ENCODE measurements around the gene TTC38.

The TTC38 gene

DNA sequence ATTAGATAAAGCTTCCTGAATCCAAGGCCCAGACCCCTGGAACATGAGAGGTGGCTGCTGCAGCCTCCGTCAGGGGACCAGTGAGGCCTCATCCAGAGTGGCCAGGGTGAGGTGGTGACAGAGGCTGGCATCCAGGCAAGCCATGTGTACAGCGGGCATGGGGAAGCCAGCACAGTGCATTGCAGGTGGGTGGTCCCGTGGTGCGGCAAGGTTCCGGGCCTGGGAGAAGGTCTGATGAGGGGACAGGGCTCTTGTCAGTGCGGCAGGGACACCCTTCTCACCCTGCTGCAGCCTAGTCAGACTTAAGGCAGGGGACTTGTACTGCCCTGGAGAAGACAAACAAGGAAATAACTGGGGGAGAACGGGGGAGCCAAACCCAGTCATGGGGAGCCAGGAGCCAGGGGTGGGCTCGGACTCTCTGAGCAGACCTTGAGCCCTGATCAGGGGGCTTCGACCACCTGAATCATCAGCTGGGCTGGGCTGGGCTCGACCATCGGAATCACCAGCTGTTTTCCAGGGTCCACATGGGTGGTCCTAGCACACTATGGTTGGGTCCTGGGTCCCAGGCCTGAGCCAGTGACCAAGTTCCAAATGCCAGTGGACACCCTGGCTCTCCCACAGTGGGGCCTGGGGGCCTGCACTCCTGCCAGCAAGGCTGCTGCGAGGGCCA, 5.1 kb downstream of the TTC38 start:
- Histone ChIP-seq H3K4me1 (no peaks in the 10 kb centered on the region), H2AFZ (no peak overlapping the region), H3K9ac (no peak overlapping the region), H3K36me3 (ENCODE audit: control insufficient read depth, insufficient read depth, low read length) (no peaks in the 10 kb centered on the region), H3K27ac (no peak overlapping the region), H3K4me2 (ENCODE audit: low read length) (no peak overlapping the region), H3K4me3 (ENCODE audit: low read depth, low read length) (no peak overlapping the region), H3K27me3 (ENCODE audit: control insufficient read depth, insufficient read depth, low read length) (no peaks in the 10 kb centered on the region), H3K79me2 (no peaks in the 10 kb centered on the region), H3K9me3 (ENCODE audit: control insufficient read depth, low read length) (no peaks in the 10 kb centered on the region)
- TF ChIP-seq, protein P1, sequence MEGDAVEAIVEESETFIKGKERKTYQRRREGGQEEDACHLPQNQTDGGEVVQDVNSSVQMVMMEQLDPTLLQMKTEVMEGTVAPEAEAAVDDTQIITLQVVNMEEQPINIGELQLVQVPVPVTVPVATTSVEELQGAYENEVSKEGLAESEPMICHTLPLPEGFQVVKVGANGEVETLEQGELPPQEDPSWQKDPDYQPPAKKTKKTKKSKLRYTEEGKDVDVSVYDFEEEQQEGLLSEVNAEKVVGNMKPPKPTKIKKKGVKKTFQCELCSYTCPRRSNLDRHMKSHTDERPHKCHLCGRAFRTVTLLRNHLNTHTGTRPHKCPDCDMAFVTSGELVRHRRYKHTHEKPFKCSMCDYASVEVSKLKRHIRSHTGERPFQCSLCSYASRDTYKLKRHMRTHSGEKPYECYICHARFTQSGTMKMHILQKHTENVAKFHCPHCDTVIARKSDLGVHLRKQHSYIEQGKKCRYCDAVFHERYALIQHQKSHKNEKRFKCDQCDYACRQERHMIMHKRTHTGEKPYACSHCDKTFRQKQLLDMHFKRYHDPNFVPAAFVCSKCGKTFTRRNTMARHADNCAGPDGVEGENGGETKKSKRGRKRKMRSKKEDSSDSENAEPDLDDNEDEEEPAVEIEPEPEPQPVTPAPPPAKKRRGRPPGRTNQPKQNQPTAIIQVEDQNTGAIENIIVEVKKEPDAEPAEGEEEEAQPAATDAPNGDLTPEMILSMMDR (IDR thresholded peaks at IDR 0.05): no peak

DNA sequence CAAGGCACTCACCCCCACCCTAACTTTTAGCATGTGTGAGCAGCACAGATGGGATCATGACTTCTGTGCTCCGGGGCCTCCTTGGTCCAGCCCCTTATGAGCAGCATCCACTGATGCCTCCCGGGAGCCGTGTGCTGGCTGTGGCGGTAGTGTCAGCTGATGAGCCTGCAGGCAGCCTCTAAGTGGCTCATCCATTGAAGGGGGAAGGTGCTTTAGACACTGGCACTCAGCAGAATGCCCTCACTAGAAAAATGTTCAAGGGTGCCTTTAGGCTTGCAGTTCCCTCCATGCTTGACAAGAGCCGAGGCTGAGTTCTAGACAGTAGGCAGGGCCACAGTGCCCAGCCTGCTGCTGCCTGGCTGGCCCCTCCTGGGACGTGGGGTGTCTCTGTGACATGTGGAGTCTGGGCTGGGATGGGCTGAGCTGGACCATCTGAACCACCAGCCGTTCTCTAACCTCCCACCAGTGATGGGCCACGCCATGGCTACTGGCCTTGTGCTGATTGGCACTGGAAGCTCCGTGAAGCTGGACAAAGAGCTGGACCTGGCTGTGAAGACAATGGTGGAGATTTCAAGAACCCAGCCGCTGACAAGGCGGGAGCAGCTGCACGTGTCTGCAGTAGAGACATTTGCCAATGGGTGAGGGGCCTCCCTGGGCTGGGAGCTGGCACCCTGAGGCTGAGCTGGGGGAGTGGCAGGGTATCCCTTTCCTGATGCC, 5.8 kb downstream of the TTC38 start:
- Histone ChIP-seq H3K36me3 (ENCODE audit: control insufficient read depth, insufficient read depth, low read length) (no peaks in the 10 kb centered on the region), H3K9ac (no peak overlapping the region), H3K9me3 (ENCODE audit: control insufficient read depth, low read length) (no peaks in the 10 kb centered on the region), H3K4me3 (ENCODE audit: low read depth, low read length) (no peak overlapping the region), H3K4me2 (ENCODE audit: low read length) (no peak overlapping the region), H3K79me2 (no peaks in the 10 kb centered on the region), H3K27me3 (ENCODE audit: control insufficient read depth, insufficient read depth, low read length) (no peaks in the 10 kb centered on the region), H3K27ac (no peak overlapping the region), H2AFZ (no peak overlapping the region), H3K4me1 (no peaks in the 10 kb centered on the region)
- TF ChIP-seq, protein P1 (IDR thresholded peaks at IDR 0.05): no peak

DNA sequence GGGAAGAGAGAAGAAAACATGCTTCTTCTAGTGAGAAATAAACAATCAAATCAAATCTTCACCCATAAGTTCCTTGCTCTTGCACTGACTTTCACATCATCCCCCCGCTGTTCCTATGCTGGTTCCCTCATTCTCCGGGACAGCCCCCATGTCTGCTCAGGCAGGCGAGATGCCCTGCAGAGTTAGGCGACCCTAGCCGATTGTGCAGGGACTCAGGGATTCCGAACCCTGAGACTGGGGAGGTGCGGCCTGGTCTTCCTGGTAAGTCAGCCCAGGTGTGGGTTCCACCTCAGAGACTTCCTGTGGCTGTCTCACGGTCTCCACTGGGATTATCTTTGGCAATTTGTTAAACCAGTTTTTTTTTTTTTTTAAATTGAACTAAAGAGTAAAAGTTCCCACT, 6.6 kb downstream of the TTC38 start:
- no peaks in the 10 kb centered on the region for H3K4me1 ChIP-seq
- TF ChIP-seq, protein P1 (IDR thresholded peaks at IDR 0.05): no peak
- H3K9me3 ChIP-seq (ENCODE audit: control insufficient read depth, low read length): no peaks in the 10 kb centered on the region
- H3K79me2 ChIP-seq: no peaks in the 10 kb centered on the region
- no peak overlapping the region for H3K4me2 ChIP-seq (ENCODE audit: low read length)
- H3K36me3 ChIP-seq (ENCODE audit: control insufficient read depth, insufficient read depth, low read length): no peaks in the 10 kb centered on the region
- H3K9ac ChIP-seq: no peak overlapping the region
- H3K27me3 ChIP-seq (ENCODE audit: control insufficient read depth, insufficient read depth, low read length): no peaks in the 10 kb centered on the region
- no peak overlapping the region for H3K27ac ChIP-seq
- no peak overlapping the region for H3K4me3 ChIP-seq (ENCODE audit: low read depth, low read length)
- no peak overlapping the region for H2AFZ ChIP-seq

DNA sequence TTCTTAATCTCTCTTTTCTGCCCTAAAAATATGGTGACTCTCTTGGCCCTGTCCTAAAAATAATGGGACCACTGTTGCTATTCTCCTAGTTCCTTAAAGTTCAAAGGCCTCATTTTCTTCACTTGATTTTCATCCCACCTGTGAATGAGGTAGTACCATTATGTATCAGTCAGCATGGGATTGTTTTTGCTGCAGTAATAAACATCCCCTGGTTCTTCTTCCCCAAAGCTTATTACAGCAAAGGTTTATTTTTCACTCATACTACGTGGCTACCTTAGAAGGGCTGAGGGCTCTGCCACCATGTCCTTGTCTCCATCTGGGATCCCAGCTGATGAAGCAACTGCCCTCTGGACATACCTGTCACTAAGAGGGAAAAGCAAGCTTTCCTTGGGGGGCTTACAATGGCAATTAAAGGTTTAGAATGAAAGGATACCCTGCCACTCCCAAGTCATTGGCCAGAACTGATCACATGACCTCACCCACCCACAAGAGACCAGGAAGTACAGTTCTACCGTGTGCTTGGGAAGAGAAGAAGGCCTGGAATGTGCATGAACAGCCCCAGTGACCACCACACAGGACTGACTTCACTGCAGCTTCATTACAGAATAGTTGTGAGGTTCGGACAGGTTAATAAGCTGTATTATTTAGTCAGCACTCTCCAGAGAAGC, 7.8 kb downstream of the TTC38 start:
- H3K27ac ChIP-seq: no peak overlapping the region
- no peaks in the 10 kb centered on the region for H3K9me3 ChIP-seq (ENCODE audit: control insufficient read depth, low read length)
- H3K4me1 ChIP-seq: no peaks in the 10 kb centered on the region

More for the DNA sequence above, 7.8 kb downstream of the TTC38 start:
- Histone ChIP-seq H3K9ac (no peak overlapping the region), H3K79me2 (no peaks in the 10 kb centered on the region), H3K36me3 (ENCODE audit: control insufficient read depth, insufficient read depth, low read length) (no peaks in the 10 kb centered on the region), H3K27me3 (ENCODE audit: control insufficient read depth, insufficient read depth, low read length) (no peaks in the 10 kb centered on the region), H3K4me3 (ENCODE audit: low read depth, low read length) (no peak overlapping the region), H3K4me2 (ENCODE audit: low read length) (no peak overlapping the region), H2AFZ (no peak overlapping the region)
- TF ChIP-seq, protein P1 (IDR thresholded peaks at IDR 0.05): no peak

Measured in parathyroid adenoma (tissue), 2 donors.